HuH-7 (cell line): ENCODE data around the gene ALPK3.

Experiments used
- DNase-seq: peaks from one replicate; pipeline ENCODE4 v3.0.0; 2011; ENCODE audit warnings: low spot score

ALPK3 gene

GRCh38 chr15:84893607-84894006 is 76.5 kb downstream of the ALPK3 start:
- DNase-seq, result no peak

DNA sequence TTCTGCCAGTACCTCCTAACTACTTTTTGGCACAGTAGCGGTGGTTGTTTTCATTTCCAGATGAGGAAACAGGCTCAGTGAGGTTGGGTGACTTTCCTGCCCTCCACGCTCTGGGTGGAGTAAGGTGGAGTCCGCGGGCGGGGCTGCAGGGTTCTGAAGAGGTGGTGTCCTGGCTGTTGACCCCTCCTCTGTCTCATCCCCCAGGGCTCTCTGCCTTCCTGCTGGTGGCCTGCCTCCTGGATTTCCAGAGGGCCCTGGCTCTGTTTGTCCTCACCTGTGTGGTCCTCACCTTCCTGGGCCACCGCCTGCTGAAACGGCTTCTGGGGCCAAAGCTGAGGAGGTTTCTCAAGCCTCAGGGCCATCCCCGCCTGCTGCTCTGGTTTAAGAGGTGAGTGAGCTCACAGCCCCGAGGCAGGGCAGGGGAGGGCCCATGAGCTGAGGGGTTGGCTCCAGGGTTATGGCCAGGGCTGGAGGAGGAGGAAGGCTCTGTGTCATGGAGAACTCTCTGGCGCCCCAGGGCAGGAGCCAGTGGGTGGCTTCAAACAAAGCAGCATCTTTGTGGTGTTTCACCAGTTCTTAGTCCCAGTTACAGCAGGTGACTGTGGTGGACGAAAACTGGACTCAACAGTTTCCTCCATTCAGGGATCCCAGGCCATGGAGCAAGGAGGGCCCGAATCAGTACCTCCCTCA is 77.7 kb downstream of the ALPK3 start:
- no peak for DNase-seq

DNA sequence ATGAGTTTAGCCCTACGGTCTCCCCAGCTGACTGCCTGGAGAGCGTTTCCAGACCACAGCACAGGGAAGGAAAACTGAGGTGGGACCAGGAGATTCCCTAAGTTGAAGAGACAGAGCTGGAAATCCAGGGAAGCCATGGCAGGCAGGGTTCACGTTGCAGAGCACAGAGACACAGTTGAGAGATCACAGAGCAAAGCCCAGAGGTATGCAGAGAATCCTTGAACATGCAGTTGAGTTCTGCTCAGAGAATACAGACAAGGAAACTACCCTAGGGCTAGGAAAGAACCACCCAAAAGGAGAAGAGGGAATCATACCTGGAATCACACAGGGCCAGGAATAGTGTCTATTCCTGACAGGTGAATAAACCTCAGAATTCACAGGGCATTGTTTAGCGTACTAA is 81.6 kb downstream of the ALPK3 start:
- no peak for DNase-seq

DNA sequence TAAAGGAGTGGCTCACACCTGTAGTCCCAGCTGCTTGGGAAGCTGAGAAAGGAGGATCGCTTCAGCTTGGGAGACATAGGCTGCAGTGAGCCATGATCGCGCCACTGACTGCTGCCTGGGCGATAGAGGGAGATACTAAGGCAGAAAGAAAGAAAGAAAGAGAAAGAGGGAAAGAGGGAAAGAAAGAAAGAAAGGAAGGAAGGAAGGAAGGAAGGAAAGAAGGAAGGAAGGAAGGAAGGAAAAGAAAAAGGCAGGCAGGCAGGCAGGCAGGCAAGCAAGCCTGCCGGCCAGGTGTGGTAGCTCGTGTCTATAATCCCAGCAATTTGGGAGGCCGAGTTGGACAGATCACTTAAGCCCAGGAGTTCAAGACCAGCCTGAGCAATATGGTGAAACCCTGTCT is 82.6 kb downstream of the ALPK3 start:
- DNase-seq, result no peak

- DNase-seq, result no peak
Observed at GRCh38 chr15:84901540-84901939, 84.4 kb downstream of the ALPK3 start.

DNA sequence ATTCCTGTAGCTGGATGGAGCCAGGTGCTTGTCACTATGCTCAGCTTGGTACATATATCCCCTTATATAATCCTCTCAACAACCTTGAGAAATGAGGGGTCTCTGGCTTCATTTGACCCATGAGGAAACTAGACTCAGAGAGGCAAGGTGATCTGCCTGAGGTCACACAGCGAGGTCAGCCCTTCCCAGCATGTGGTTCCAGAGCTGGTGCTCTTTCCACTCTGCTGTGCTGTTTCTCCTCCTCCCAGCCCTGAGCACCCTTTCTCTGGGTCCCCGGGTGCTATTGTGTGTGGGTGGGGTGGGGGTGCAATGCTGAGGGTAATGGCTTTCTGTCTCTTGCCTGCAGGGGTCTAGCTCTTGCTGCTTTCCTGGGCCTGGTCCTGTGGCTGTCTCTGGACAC is 86.6 kb downstream of the ALPK3 start:
- DNase-seq, result no peak

GRCh38 chr15:84904419-84904818 is 87.3 kb downstream of the ALPK3 start:
- no peak for DNase-seq

DNA sequence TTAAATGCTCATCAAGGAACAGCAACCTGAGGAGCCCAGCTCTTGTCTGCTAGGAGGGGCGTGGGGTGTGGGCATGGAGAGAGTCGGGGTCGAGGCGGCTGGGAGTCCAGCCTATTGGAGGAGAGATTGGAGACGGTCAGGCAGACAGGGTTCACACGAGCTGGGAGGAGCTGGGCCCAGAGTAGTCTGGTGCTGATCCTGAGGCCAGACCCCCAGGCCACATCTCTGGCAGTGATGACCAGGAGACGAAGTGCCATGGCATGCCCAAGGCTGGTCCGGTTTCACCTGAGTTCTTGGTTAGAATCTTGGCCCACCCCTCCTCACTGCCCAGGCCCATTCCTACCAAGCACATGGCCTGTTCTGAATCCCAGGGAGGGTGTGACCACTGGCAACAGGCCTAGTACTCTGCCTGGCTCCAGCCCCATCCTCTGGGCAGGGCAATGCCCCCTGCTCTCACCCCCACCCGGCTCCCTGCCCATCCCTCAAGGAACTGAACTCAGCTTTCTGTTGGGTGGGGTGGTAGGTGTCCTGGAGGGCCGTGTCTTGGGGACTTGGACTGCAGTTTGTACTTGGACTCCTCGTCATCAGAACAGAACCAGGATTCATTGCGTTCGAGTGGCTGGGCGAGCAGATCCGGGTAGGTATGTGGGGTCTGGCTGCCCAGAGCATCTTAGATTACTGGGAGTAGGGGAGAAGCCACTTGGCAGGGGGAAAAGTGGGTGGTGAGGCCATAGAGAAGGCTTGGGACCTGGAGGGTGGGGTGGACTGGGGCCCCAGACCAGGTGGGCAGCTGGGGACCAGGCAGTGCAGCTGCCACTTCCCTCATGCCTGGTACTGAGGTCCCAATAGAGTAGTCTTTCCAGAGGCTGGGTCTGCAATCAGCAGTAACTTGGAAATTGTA is 88.1 kb downstream of the ALPK3 start:
- no peak for DNase-seq

DNA sequence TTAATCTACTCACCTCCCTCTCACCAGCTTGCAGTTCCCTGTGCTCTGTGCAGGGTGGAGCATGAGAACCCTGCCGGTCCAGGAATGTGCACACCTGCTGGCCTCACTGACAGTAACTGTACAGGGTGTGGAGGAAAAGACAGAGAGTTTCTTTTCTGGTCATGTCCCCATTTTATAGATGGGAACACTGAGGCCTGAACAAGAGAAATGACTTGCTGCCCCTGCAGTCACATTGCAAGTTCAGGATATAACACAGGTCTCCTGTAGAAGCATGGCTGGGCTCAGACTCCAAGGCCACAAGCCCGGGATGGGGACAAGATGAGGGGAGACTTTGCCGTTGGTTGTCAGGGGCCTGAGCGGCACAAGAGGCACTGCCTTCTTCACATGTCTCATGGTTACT is 90.6 kb downstream of the ALPK3 start:
- no peak for DNase-seq

DNA sequence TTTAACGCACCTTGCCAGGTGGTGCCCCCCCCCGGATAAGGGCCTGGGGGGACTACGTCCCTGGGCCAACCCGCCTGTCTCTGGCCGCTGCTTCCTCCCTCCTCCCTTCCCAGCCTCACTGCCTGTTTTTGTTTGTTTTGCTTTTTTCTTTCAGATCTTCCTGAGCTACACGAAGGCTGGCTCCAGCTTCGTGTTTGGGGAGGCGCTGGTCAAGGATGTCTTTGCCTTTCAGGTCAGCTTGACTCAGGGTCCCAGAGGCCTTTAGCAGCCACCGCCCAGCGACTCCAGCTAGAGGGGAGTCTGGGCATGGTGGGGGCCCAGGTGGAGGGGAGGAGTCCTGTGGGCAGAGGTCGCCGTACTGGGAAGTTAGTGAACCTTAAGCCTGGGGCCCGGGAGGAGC is 91.4 kb downstream of the ALPK3 start:
- DNase-seq, result peak; percentile 44

GRCh38 chr15:84909029-84909428 is 91.9 kb downstream of the ALPK3 start:
- DNase-seq, result no peak

GRCh38 chr15:84909782-84910181 is 92.6 kb downstream of the ALPK3 start:
- DNase-seq, result no peak

- DNase-seq, result no peak
Observed at GRCh38 chr15:84910928-84911623, 93.9 kb downstream of the ALPK3 start.

- DNase-seq, result peak; percentile 85
Observed at GRCh38 chr15:84911879-84912660, 94.9 kb downstream of the ALPK3 start.

- no peak for DNase-seq
Observed at GRCh38 chr15:84913360-84913723, 96.2 kb downstream of the ALPK3 start.

GRCh38 chr15:84914351-84914750 is 97.2 kb downstream of the ALPK3 start:
- DNase-seq, result no peak

DNA sequence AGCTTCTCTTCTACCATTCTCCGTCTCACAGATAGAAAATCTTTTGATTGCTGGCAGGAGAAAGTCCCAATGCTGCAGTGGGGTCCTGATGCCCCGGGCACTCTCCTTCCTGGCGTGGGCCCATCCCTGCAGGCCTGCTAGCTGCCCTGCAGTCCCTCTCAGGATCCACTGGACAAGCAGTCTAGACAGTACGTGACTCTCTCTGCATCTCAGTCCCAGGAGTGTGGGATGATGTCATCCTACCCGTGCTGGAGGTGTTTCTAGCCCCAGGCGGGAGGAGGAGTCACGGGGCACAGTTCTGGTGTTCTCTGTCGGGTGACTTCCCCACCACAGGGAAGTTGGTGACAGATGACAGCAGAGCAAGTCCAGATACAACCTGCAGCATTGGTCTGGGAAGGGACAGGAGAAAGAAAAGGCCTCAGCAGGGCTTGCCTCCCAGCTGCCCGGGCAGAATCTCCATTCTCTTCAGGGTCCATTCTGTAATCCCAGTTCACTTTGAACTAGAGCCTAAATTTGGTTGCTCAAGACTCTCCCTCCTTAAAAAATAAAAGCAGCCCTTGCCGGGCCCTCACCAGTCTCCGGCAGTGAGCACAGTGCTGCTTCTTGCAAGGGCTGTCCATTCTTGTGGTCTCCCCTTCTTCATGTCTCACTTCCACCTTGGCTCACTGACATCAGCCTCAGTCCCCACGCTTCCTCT is 97.9 kb downstream of the ALPK3 start:
- peak; percentile 85 for DNase-seq

DNA sequence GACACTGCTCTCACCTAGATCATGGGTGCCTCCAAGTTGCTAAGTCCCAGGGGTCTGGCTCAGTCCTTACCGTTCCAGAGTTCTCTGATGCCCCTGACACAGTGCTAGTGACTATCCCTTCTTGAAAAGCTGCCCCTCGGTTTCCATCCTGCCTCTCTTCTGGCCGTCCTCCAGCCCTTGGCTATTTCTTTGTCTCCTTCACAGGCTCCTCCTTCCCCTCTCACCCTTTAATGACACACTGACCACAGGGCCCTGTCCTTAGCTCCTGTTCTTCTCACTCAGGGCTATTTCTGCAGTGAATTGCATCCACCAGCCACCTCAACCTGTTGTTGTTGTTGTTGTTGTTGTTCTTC is 98.4 kb downstream of the ALPK3 start:
- DNase-seq, result no peak

- no peak for DNase-seq
Observed at GRCh38 chr15:84917452-84917851, 100.3 kb downstream of the ALPK3 start.

GRCh38 chr15:84919106-84919667 is 102.0 kb downstream of the ALPK3 start:
- no peak for DNase-seq

DNA sequence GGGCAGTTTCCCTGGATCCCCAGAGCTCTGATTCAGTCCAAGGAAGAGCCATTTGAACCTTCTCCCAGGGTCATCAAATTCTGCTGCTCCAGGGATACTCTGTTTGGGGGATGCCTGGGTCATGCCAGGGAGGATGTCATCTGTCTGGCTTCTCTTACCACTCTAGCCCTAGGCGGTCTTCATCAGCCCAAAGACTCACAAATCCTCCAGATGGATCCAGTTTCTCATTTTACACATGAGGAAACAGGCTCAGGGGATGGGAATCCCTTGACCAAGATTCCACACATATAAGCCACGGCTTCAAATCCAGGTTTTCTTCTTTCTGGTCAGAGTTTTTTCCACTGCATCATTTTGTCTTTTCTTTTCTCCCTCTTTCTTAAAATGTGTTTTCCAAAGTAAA is 104.0 kb downstream of the ALPK3 start:
- no peak for DNase-seq
